Brain microvascular endothelial cell (primary cell): ENCODE measurements around the gene PRR11.
"Not testable (repeated sequence)": the region's sequence is repeated elsewhere in the genome, so short reads cannot be mapped to it uniquely, and the experiment has no call there.

Experiments used
- DNase-seq: peaks from one replicate; pipeline ENCODE4 v3.0.0-alpha.2; 2020
- H3K27ac ChIP-seq: fragments of 250-450 bp; sonication (Bioruptor Pico); 2 replicates; pipeline ENCODE4 v1.5.1; 2020; ENCODE audit warnings: mild to moderate bottlenecking, moderate library complexity
- H3K27me3 ChIP-seq: fragments of 250-450 bp; sonication (Bioruptor Pico); replicated peaks from 2 replicates; pipeline ENCODE4 v1.5.1; 2020; ENCODE audit warnings: mild to moderate bottlenecking
- H3K36me3 ChIP-seq: fragments of 250-450 bp; sonication (Bioruptor Pico); replicated peaks from 2 replicates; pipeline ENCODE4 v1.5.1; 2020; ENCODE audit warnings: mild to moderate bottlenecking
- H3K4me3 ChIP-seq: 2 replicates; pipeline ENCODE4 v1.5.1; 2011; ENCODE audit warnings: low read depth, mild to moderate bottlenecking, control low read depth, low read length, moderate library complexity
- CTCF ChIP-seq: IDR thresholded peaks from 2 replicates; pipeline ENCODE4 v1.5.1; 2011; ENCODE audit warnings: low read depth, mild to moderate bottlenecking, moderate library complexity, low read length, control low read depth, inconsistent platforms; ENCODE audit errors: missing control alignments
- in situ Hi-C: cut with HindIII; loops from 2 replicates; pipeline ENCODE4 v1.10.0; 2017; ENCODE audit warnings: low sequenced_read_pairs, low pct_ligation_motif_present

Gene PRR11

GRCh38 chr17:59129814-59130213, 25.7 kb upstream of the PRR11 start:
- Histone ChIP-seq H3K27me3 (no peaks in the 10 kb centered on the region), H3K36me3 (peaks cover 3% of the 10 kb centered on the region), H3K27ac (no peak overlapping the region), H3K4me3 (no peak overlapping the region)
- DNase-seq: no peak
- no peak for TF ChIP-seq CTCF
- in situ Hi-C loops: no loop called here

- in situ Hi-C loops: no loop called here
- no peak for TF ChIP-seq CTCF
- Histone ChIP-seq H3K4me3 (no peak overlapping the region), H3K36me3 (peaks cover 3% of the 10 kb centered on the region), H3K27me3 (no peaks in the 10 kb centered on the region), H3K27ac (no peak overlapping the region)
- no peak for DNase-seq
Measured at GRCh38 chr17:59131131-59131530, 24.4 kb upstream of the PRR11 start.

GRCh38 chr17:59138339-59138738, 17.2 kb upstream of the PRR11 start:
- H3K36me3 ChIP-seq, H3K27ac ChIP-seq, H3K4me3 ChIP-seq, DNase-seq, in situ Hi-C loops, H3K27me3 ChIP-seq: not testable (repeated sequence)

GRCh38 chr17:59139939-59140338, 15.6 kb upstream of the PRR11 start:
- Histone ChIP-seq H3K4me3 (no peak overlapping the region), H3K36me3 (no peaks in the 10 kb centered on the region), H3K27me3 (no peaks in the 10 kb centered on the region), H3K27ac (no peak overlapping the region)
- DNase-seq: no peak
- no peak for TF ChIP-seq CTCF
- in situ Hi-C loops: no loop called here

- no peak for TF ChIP-seq CTCF
- in situ Hi-C loops: no loop called here
- no peak overlapping the region for H3K27ac ChIP-seq
- H3K4me3 ChIP-seq: no peak overlapping the region
- DNase-seq: no peak
- H3K27me3 ChIP-seq: no peaks in the 10 kb centered on the region
- no peaks in the 10 kb centered on the region for H3K36me3 ChIP-seq
Measured at GRCh38 chr17:59141860-59142259, 13.7 kb upstream of the PRR11 start.

GRCh38 chr17:59145571-59146096, 9.9 kb upstream of the PRR11 start:
- Histone ChIP-seq H3K27ac (no peak overlapping the region), H3K36me3 (no peaks in the 10 kb centered on the region), H3K27me3 (no peaks in the 10 kb centered on the region), H3K4me3 (no peak overlapping the region)
- in situ Hi-C loops: no loop called here
- no peak for DNase-seq
- no peak for TF ChIP-seq CTCF
